AG04450 (cell line): ENCODE data around the gene KRT71. TPM values are rescaled to one million over a fixed set of nuclear protein-coding genes. Genes with fewer than 3 reads are reported as not detected.

Experiments
- CTCF ChIA-PET: fragments of 300-600, 350-600 bp; formaldehyde crosslinking; extraction: SDS; loops from one replicate; lab custom pipeline; 2022; ENCODE audit warnings: antibody characterized with exemption, inconsistent platforms; lab: Charles Lee
- POLR2A ChIA-PET: fragments of 350-600 bp; formaldehyde crosslinking; extraction: SDS; loops from one replicate; lab custom pipeline; 2021; ENCODE audit warnings: antibody characterized with exemption, inconsistent platforms; lab: Yijun Ruan, JAX
- DNase-seq: peaks from one replicate; pipeline ENCODE4 v3.0.0-alpha.2; 2011; ENCODE audit warnings: low read depth, low spot score
- H3K27ac ChIP-seq: one replicate; pipeline ENCODE4 v1.5.1; 2012; ENCODE audit warnings: low read depth, low read length, control low read depth
- H3K27me3 ChIP-seq: one replicate; pipeline ENCODE4 v1.6.0; 2012; ENCODE audit warnings: low read length; ENCODE audit not compliant: control insufficient read depth, insufficient read depth
- H3K4me3 ChIP-seq: 2 replicates; pipeline ENCODE4 v1.5.1; 2011; ENCODE audit warnings: mild to moderate bottlenecking, low read depth, low read length, control low read depth
- H3K9me3 ChIP-seq: 2 replicates; pipeline ENCODE4 v1.5.1; 2012; ENCODE audit warnings: low read length; ENCODE audit not compliant: control insufficient read depth, insufficient read depth
- polyA plus RNA-seq: library from polyadenylated mRNA; depleted of rRNA; stranded (reverse); fragments of >200 nt; gene quantifications from 2 replicates; pipeline ENCODE4 v1.2.3, GENCODE V29; 2011
- TF ChIP-seq, protein P1 (sequence below): IDR thresholded peaks from 2 replicates; pipeline ENCODE4 v1.5.1; 2011; ENCODE audit warnings: low read depth, low read length, control low read depth, inconsistent platforms

The KRT71 gene
- polyA plus RNA-seq, 1 experiment: not detected

DNA sequence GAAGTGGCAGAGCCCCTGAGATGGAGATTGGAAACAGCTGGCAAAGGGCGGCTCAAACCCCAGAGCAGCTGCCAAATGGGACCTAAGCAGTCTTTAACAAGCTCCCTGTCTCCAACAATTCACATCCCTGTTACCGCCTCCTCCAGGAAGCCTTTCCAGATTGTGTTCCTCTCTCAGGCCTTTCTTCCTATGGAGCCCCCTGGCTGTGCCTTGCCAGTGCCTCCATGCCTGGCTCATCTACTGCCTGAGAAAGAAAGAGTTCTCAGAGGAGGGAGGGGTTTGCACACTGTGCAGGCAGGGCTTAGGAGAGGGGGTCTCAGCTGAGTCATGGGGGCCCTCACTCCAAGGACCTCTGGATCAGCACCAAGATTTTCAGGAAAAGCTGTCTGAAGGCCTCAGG, 29.5 kb upstream of the KRT71 start:
- DNase-seq: no peak
- CTCF ChIA-PET: interaction anchor here (0.8 to 13.8 kb wide), 10 partner anchors 13 to 398 kb away, joined by 3 to 203 read pairs (median 7); no protein-coding TSS in a partner anchor
- POLR2A ChIA-PET: no interaction called here
- H3K9me3 ChIP-seq: peaks cover under 1% of the 10 kb centered on the region; the same call in 1 of the 2 replicates
- TF ChIP-seq, protein P1, sequence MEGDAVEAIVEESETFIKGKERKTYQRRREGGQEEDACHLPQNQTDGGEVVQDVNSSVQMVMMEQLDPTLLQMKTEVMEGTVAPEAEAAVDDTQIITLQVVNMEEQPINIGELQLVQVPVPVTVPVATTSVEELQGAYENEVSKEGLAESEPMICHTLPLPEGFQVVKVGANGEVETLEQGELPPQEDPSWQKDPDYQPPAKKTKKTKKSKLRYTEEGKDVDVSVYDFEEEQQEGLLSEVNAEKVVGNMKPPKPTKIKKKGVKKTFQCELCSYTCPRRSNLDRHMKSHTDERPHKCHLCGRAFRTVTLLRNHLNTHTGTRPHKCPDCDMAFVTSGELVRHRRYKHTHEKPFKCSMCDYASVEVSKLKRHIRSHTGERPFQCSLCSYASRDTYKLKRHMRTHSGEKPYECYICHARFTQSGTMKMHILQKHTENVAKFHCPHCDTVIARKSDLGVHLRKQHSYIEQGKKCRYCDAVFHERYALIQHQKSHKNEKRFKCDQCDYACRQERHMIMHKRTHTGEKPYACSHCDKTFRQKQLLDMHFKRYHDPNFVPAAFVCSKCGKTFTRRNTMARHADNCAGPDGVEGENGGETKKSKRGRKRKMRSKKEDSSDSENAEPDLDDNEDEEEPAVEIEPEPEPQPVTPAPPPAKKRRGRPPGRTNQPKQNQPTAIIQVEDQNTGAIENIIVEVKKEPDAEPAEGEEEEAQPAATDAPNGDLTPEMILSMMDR: no peak
- no peak overlapping the region for H3K4me3 ChIP-seq
- peaks cover 33% of the 10 kb centered on the region for H3K27me3 ChIP-seq
- H3K27ac ChIP-seq: no peak overlapping the region

DNA sequence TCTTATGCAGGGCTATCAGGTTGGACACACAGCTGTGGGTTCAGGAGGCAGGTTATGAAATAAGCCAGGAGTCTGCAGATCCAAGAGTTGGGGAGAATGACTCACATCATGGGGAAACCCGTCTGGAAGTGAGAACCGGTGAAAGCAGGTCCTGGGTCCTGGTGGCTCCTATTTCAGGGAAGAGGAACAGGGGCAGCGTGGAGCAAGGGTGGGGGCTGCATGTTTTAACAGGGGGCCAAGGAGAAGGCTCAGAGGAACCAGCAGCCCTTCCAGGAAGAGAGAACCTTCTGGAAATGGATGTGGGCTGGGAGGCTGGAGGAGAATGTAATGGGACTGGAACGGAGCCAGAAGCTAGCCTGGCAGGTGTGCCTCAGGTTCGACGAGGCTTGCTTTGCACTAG, 28.5 kb upstream of the KRT71 start:
- ChIA-PET CTCF (interaction anchor here (0.8 to 13.8 kb wide), 9 partner anchors 201 to 400 kb away, joined by 3 to 203 read pairs (median 6); no protein-coding TSS in a partner anchor), POLR2A (no interaction called here)
- no peak for DNase-seq
- H3K27me3 ChIP-seq: peaks cover 33% of the 10 kb centered on the region
- H3K4me3 ChIP-seq: no peak overlapping the region
- TF ChIP-seq, protein P1: no peak
- H3K27ac ChIP-seq: no peak overlapping the region
- no peaks in the 10 kb centered on the region for H3K9me3 ChIP-seq

DNA sequence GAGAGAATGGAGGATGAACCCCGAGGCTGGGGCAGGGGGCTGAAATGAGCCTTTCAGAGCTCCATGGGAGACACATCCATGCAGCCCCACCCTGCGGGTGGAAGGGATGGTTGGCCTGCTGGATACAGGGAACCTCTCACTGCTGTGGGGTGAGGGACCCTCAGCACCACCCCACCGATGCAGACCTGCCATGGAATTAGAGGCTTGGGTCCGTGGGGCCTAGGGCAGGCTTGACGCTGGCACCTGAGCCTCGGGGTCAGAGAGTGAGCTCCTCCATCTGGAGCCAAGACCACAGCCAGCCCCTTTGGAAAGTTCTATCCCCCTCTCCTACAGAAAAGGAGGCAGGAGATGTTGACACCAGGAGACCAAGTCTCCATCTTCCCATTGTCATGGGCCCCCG, 28.1 kb upstream of the KRT71 start:
- TF ChIP-seq, protein P1: no peak
- no peak overlapping the region for H3K27ac ChIP-seq
- H3K9me3 ChIP-seq: no peaks in the 10 kb centered on the region
- H3K4me3 ChIP-seq: no peak overlapping the region
- ChIA-PET CTCF (interaction anchor here (0.8 to 13.8 kb wide), 5 partner anchors 209 to 400 kb away, joined by 3 to 203 read pairs (median 5); no protein-coding TSS in a partner anchor), POLR2A (no interaction called here)
- no peak for DNase-seq
- peaks cover 35% of the 10 kb centered on the region for H3K27me3 ChIP-seq

DNA sequence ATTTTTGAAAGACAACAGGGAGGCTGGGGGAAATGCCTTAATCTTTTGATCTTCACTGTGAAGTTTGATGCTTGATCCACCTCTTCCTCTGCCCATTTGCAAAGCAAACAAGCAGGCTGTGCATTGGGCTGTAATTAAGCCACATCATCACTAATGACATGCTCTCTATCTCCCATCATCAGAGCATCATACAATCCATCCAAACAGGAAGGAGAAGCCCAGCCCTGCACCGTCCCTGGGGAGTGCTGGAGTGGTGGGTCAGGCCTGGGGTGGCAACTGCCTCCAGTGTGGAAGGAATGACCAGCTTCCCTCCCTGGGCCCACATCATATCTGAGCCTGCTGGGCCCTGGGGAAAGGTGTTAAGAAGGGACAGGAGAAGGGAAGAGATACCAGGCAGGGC, 27.6 kb upstream of the KRT71 start:
- ChIA-PET POLR2A (no interaction called here), CTCF (interaction anchor here (0.9 to 13.8 kb wide), 5 partner anchors 208 to 401 kb away, joined by 4 to 203 read pairs (median 6); no protein-coding TSS in a partner anchor)
- Histone ChIP-seq H3K27me3 (peaks cover 33% of the 10 kb centered on the region), H3K4me3 (no peak overlapping the region), H3K27ac (no peak overlapping the region), H3K9me3 (no peaks in the 10 kb centered on the region)
- DNase-seq: no peak
- TF ChIP-seq, protein P1: no peak
